Endothelial cell of umbilical vein (primary cell): ENCODE results near the gene AQP2. TPM values are rescaled to one million over a fixed set of nuclear protein-coding genes. Genes with fewer than 3 reads are reported as not detected.

Experiments used
- BruUV-seq: library from RNA; stranded (reverse); fragments of 400-500 nt; replicated peaks from 2 replicates; lab custom pipeline; 2021; lab: Mats Ljungman, UMichigan
- CTCF ChIA-PET: fragments of 300-600, 350-600 bp; sonication (Branson Sonifier 250); formaldehyde crosslinking; loops from one replicate; lab custom pipeline; 2021; ENCODE audit warnings: antibody characterized with exemption, inconsistent platforms; lab: Charles Lee
- POLR2A ChIA-PET: fragments of 300-600, 350-600 bp; sonication (Branson Sonifier 250); formaldehyde crosslinking; loops from one replicate; lab custom pipeline; 2021; ENCODE audit warnings: antibody characterized with exemption, inconsistent platforms; lab: Charles Lee
- DNase-seq: peaks from one replicate; pipeline ENCODE4 v3.0.0-alpha.2; 2011; ENCODE audit warnings: low read depth, low spot score
- FAIRE-seq: peaks from 2 replicates; lab custom pipeline; 2011; peaks lifted over from hg19 to GRCh38; lab: Jason Lieb, UNC
- H2AFZ ChIP-seq: 2 replicates; pipeline ENCODE4 v1.6.0; 2012; ENCODE audit warnings: low read depth, low read length, control low read depth, inconsistent platforms
- H3K27ac ChIP-seq: 2 replicates; pipeline ENCODE4 v1.5.1; 2011; ENCODE audit warnings: low read depth, mild to moderate bottlenecking, control low read depth, low read length, moderate library complexity; ENCODE audit not compliant: insufficient read depth
- H3K27me3 ChIP-seq, 2 experiments: 2 replicates each; pipeline versions ENCODE4 v1.6.0 to v1.6.1; 2011; ENCODE audit warnings: low read length in 2 of 2, mixed read lengths in 1 of 2; ENCODE audit not compliant: control insufficient read depth in 2 of 2, insufficient read depth in 2 of 2
- H3K36me3 ChIP-seq, 2 experiments: 2 replicates in 1 of 2; 3 replicates in 1 of 2; pipeline ENCODE4 v1.5.1; 2011; ENCODE audit warnings: low read length in 2 of 2, mild to moderate bottlenecking in 1 of 2, moderate library complexity in 1 of 2; ENCODE audit not compliant: control insufficient read depth in 2 of 2, insufficient read depth in 2 of 2; ENCODE audit errors: extremely low read depth in 1 of 2
- H3K4me1 ChIP-seq: 3 replicates; pipeline ENCODE4 v1.5.1; 2011; ENCODE audit warnings: mild to moderate bottlenecking, low read length; ENCODE audit not compliant: control insufficient read depth, insufficient read depth; ENCODE audit errors: extremely low read depth
- H3K4me2 ChIP-seq: 2 replicates; pipeline ENCODE4 v1.6.1; 2011; ENCODE audit warnings: low read length, control low read depth, mixed read lengths; ENCODE audit not compliant: insufficient read depth
- H3K4me3 ChIP-seq, 3 experiments: fragments of 200-600 bp in 1 of 3; sonication (generic), shearing (Covaris generic) in 1 of 3; replicated peaks in 1 of 3; 2 replicates each; pipeline ENCODE4 v1.5.1; 2011 to 2016; ENCODE audit warnings: control low read depth in 3 of 3, low read length in 3 of 3, mild to moderate bottlenecking in 2 of 3, inconsistent platforms in 1 of 3, low read depth in 1 of 3, moderate library complexity in 1 of 3; ENCODE audit not compliant: insufficient read depth in 1 of 3
- H3K79me2 ChIP-seq: 2 replicates; pipeline ENCODE4 v1.6.0; 2012; ENCODE audit warnings: low read length, inconsistent platforms; ENCODE audit not compliant: control insufficient read depth, insufficient read depth
- H3K9ac ChIP-seq: replicated peaks from 2 replicates; pipeline ENCODE3; 2011; ENCODE audit warnings: low read length, control low read depth; ENCODE audit not compliant: insufficient read depth; ENCODE audit errors: extremely low read depth
- H3K9me1 ChIP-seq: replicated peaks from 3 replicates; pipeline ENCODE4 v1.6.0; 2011; ENCODE audit warnings: mild to moderate bottlenecking, low read length; ENCODE audit not compliant: control insufficient read depth, insufficient read depth; ENCODE audit errors: extremely low read depth
- H3K9me3 ChIP-seq: replicated peaks from 2 replicates; pipeline ENCODE4 v1.5.1; 2012; ENCODE audit warnings: low read length, inconsistent platforms; ENCODE audit not compliant: control insufficient read depth, insufficient read depth
- H4K20me1 ChIP-seq: replicated peaks from 2 replicates; pipeline ENCODE3; 2011; ENCODE audit warnings: mild to moderate bottlenecking, low read length; ENCODE audit not compliant: control insufficient read depth, insufficient read depth; ENCODE audit errors: extremely low read depth
- EZH2 ChIP-seq: IDR thresholded peaks from 2 replicates; pipeline ENCODE4 v1.6.1; 2012; ENCODE audit warnings: borderline replicate concordance, low read depth, mild to moderate bottlenecking, moderate library complexity, low read length, inconsistent platforms; ENCODE audit not compliant: severe bottlenecking
- FOS ChIP-seq: IDR thresholded peaks from 2 replicates; pipeline ENCODE4 v1.6.1; 2011; ENCODE audit warnings: mild to moderate bottlenecking, low read length, moderate library complexity, borderline replicate concordance; ENCODE audit not compliant: insufficient read depth
- GATA2 ChIP-seq: IDR thresholded peaks from 2 replicates; pipeline ENCODE4 v1.7.0; 2011; ENCODE audit warnings: low read depth, mild to moderate bottlenecking, moderate library complexity, mixed read lengths, low read length; ENCODE audit not compliant: insufficient read length, insufficient read depth
- JUN ChIP-seq: IDR thresholded peaks from 2 replicates; pipeline ENCODE4 v1.6.1; 2011; ENCODE audit warnings: borderline replicate concordance, low read depth; ENCODE audit not compliant: insufficient read length, insufficient read depth
- MYC ChIP-seq: IDR thresholded peaks from one replicate; pipeline ENCODE4 v1.6.1; 2011; ENCODE audit warnings: mild to moderate bottlenecking, low read depth, low read length
- POLR2A ChIP-seq: IDR thresholded peaks from 2 replicates; pipeline ENCODE4 v1.6.1; 2012; ENCODE audit warnings: low read depth, mild to moderate bottlenecking, control low read depth, low read length
- POLR2AphosphoS5 ChIP-seq: IDR thresholded peaks from 2 replicates; pipeline ENCODE4 v1.6.1; 2012; ENCODE audit warnings: low read depth, mild to moderate bottlenecking, control low read depth, low read length, moderate library complexity; ENCODE audit not compliant: insufficient read depth
- dilution Hi-C: fragments of 300-500 bp; cut with MboI; formaldehyde crosslinking; loops from one replicate; pipeline ENCODE4 v1.15.0; 2019; ENCODE audit warnings: low sequenced_read_pairs; ENCODE audit not compliant: extremely low pct_ligation_motif_present
- intact Hi-C: fragments of 100-400 bp; cut with micrococcal nuclease; formaldehyde crosslinking; loops from one replicate; pipeline ENCODE4 v1.10.0; 2022
- polyA plus RNA-seq, 4 experiments: library from polyadenylated mRNA; depleted of rRNA in 3 of 4; stranded (reverse) in 3 of 4; unstranded in 1 of 4; fragments of >200 nt; gene quantifications; 2 replicates each; pipeline versions ENCODE4 v1.2.1 to v1.2.3, GENCODE V29; 2011 to 2012; ENCODE audit warnings: missing spikeins in 1 of 4
- total RNA-seq: library from RNA; stranded (reverse); gene quantifications from 2 replicates; pipeline ENCODE4 v1.2.3, GENCODE V29; 2021
- TF ChIP-seq, protein P1 (sequence below), 2 donors: IDR thresholded peaks; 1 replicate in 1 of 2; 2 replicates in 1 of 2; pipeline ENCODE4 v1.5.1; 2011; ENCODE audit warnings: low read length in 2 of 2, mild to moderate bottlenecking in 2 of 2, moderate library complexity in 2 of 2, control low read depth in 1 of 2, inconsistent platforms in 1 of 2, low read depth in 1 of 2; ENCODE audit not compliant: insufficient read depth in 1 of 2; ENCODE audit errors: extremely low read depth in 1 of 2
- TF ChIP-seq, protein P2 (sequence below): IDR thresholded peaks from 2 replicates; pipeline ENCODE4 v1.6.1; 2011; ENCODE audit not compliant: insufficient read depth, insufficient read length

AQP2 gene
- total and polyA plus RNA-seq, 2 donors (not counting 3 experiments of a cell fraction or from before 2014, with no cell fraction given) = not detected

DNA sequence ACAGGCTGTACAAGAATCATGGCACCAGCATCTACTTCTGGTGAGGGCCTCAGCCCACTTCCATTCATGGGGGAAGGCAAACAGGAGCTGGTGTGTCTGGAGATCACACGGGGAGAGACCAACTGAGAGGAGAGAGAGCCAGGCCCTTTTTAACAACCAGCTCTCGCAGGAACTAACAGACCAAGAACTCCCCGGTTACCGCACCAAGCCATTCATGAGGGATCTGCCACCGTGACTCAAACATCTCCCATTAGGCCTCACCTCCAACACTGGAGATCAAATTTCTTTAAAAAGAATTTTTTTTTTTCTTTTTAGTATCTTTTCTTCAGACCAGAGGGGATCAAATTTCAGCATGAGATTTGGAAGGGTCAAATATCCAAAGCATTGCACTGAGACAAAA, 16.7 kb upstream of the AQP2 start:
- Histone ChIP-seq H3K9me1 (no peaks in the 10 kb centered on the region), H3K27me3 (no peaks in the 10 kb centered on the region), H3K36me3 (no peaks in the 10 kb centered on the region), H3K4me3 (no peak overlapping the region), H3K9me3 (no peaks in the 10 kb centered on the region), H3K27ac (no peak overlapping the region), H3K4me1 (no peaks in the 10 kb centered on the region), H4K20me1 (no peaks in the 10 kb centered on the region), H2AFZ (no peak overlapping the region), H3K79me2 (no peaks in the 10 kb centered on the region), H3K9ac (no peak overlapping the region), H3K4me2 (no peak overlapping the region)
- FAIRE-seq = no peak
- ChIA-PET POLR2A (no interaction called here), CTCF (interaction anchor here (0.6 to 3.2 kb wide), 4 partner anchors 9 to 80 kb away, joined by 3 to 19 read pairs (median 6); no protein-coding TSS in a partner anchor)
- TF ChIP-seq EZH2 = no peak
- TF ChIP-seq POLR2AphosphoS5 = no peak
- TF ChIP-seq MYC = no peak
- TF ChIP-seq POLR2A = no peak
- TF ChIP-seq FOS = no peak
- TF ChIP-seq, protein P1, sequence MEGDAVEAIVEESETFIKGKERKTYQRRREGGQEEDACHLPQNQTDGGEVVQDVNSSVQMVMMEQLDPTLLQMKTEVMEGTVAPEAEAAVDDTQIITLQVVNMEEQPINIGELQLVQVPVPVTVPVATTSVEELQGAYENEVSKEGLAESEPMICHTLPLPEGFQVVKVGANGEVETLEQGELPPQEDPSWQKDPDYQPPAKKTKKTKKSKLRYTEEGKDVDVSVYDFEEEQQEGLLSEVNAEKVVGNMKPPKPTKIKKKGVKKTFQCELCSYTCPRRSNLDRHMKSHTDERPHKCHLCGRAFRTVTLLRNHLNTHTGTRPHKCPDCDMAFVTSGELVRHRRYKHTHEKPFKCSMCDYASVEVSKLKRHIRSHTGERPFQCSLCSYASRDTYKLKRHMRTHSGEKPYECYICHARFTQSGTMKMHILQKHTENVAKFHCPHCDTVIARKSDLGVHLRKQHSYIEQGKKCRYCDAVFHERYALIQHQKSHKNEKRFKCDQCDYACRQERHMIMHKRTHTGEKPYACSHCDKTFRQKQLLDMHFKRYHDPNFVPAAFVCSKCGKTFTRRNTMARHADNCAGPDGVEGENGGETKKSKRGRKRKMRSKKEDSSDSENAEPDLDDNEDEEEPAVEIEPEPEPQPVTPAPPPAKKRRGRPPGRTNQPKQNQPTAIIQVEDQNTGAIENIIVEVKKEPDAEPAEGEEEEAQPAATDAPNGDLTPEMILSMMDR (IDR thresholded peaks at IDR 0.05; ENCODE audit: extremely low read depth in 1 of 2, insufficient read depth in 1 of 2, low read depth in 1 of 2, low read length in 2 of 2) = no peak
- TF ChIP-seq, protein P2, sequence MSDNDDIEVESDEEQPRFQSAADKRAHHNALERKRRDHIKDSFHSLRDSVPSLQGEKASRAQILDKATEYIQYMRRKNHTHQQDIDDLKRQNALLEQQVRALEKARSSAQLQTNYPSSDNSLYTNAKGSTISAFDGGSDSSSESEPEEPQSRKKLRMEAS = no peak
- TF ChIP-seq JUN = no peak
- TF ChIP-seq GATA2 = no peak
- intact Hi-C loops (no loop called here), dilution Hi-C loops (no loop called here)
- BruUV-seq = no TSS peak
- no peak for DNase-seq
